GM19468 (cell line): ENCODE data around the gene EFNA1.
A peak's percentile ranks its signal among the peaks of the same experiment; 100 is the strongest.

Experiments used
- ATAC-seq: cut with Tn5 transposase; IDR thresholded peaks from one replicate; pipeline ENCODE4 v1.9.1; 2021; ENCODE audit warnings: mild to moderate bottlenecking, moderate library complexity, moderate number of reproducible peaks; ENCODE audit not compliant: unreplicated experiment; ENCODE audit errors: extremely low read depth

Gene EFNA1, protein sequence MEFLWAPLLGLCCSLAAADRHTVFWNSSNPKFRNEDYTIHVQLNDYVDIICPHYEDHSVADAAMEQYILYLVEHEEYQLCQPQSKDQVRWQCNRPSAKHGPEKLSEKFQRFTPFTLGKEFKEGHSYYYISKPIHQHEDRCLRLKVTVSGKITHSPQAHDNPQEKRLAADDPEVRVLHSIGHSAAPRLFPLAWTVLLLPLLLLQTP

DNA sequence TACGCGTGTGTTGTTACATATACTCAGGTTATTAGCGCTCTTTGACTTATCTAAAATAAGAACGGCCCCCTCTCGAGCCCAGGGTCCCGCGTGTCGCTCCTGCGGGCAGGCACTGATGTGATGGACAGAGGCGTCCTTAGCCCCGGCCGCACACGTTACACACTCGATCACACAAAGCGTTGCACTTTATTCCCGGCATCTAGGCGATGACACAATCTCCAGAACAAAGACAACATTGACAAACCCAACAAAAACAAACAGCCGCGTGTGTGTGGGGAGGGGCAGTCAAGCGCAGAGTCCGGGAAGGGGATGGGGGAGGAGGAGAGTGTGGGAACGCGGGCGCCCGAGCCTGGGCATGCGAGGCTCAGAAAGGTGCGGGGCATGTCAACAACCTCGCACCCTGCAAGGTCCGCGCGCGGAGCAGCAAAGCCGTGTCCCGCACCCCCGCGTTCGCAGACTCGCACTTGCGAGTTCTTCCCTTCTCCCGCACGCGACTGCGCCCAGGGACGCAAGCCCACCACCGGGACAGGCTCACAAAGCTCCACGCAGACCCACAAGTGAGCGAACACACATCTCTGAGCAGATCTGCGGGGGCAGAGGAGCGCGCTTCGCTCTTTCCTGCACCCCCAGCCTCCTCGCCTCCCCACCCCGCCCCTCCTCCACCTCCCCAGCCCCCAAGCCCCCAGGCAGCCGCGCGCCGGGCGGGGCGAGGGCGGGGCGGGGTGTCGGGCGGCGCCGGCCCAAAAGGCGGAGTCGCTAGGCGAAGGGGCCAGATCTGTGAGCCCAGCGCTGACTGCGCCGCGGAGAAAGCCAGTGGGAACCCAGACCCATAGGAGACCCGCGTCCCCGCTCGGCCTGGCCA, at the start of gene EFNA1:
TSS of gene EFNA1 (plus strand) at position 772 of the 862 bp plus-strand sequence. CDS start 102 bp downstream, outside the sequence.
- no peak for ATAC-seq

DNA sequence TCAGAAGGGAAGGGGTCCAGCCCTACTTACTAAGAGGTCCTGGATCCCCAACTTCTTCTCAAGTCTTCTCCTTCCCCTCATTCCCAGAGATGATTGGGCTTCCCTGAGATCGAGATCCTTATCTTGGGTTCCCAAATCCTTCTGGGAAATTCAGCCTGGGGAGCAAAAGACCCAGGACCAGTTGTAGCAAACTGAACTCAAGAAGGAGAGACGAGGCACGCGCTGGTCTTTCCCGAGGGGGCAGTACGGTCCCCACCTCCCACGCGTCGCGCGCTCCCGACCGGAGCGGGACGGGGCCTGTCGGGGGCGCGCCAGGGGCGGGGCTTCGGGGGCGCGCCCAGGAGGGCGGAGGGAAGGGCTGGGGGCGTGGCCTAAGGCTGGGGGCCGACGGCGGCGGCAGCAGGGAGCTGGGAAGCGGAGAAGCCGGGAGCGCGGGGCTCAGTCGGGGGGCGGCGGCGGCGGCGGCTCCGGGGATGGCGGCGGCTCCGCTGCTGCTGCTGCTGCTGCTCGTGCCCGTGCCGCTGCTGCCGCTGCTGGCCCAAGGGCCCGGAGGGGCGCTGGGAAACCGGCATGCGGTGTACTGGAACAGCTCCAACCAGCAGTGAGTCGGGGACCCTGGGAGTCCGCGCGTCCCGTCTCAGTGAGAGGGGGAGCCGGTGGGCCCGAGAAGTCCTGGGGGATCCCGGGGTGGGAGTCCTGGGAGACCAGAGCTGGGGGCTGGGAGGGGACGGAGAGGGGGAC, 49.0 kb upstream of the EFNA1 start, which contains the start of gene EFNA3:
TSS of gene EFNA3 (plus strand) at position 369 of the 741 bp plus-strand sequence. CDS start at position 474, 105 bp downstream.
- ATAC-seq, result no peak

GRCh38 chr1:155079210-155079486, 48.5 kb upstream of the EFNA1 start:
- ATAC-seq, result no peak

GRCh38 chr1:155079487-155080311, 48.0 kb upstream of the EFNA1 start:
- no peak for ATAC-seq

- ATAC-seq, result no peak
These were observed 47.1 kb upstream of the EFNA1 start for GRCh38 chr1:155080312-155081228.

GRCh38 chr1:155081472-155082300, 46.0 kb upstream of the EFNA1 start:
- ATAC-seq, result no peak

DNA sequence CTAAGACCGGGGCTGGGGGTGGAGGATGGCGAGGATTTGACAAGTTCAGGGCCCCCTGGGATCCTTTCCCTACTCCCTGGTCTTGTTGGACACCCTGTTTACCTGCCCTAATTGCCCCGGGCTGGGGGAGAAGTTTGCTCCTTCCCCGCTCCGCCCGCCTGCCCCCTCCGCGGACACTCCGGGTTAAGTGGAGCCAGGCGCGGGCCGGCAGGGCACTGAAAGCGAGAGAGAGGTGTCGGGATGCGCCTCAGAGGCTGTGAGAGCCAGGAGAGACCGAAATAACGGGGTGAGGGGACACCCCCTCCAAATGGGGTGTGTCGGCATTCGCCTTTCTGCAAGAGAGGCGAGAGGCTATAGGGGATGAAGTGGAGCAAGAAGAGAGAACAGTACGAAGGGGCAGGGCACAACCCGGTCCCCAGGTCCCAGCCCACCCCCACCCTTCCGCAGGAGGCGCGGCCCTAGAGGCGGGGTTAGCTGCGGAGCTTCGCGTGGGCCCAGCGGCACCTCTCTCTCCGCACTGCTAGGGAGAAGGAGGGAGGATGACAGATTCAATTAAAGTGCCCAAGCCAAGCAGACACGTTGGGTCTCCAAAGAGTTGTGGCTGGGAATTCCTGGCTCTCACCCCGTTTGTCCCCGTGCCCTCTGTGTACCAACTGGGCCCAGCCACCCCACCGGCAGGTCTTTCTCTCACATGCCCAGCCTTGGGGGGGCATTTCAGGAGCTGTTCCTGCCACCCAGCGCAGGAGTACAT, 45.2 kb upstream of the EFNA1 start:
- ATAC-seq, result no peak

DNA sequence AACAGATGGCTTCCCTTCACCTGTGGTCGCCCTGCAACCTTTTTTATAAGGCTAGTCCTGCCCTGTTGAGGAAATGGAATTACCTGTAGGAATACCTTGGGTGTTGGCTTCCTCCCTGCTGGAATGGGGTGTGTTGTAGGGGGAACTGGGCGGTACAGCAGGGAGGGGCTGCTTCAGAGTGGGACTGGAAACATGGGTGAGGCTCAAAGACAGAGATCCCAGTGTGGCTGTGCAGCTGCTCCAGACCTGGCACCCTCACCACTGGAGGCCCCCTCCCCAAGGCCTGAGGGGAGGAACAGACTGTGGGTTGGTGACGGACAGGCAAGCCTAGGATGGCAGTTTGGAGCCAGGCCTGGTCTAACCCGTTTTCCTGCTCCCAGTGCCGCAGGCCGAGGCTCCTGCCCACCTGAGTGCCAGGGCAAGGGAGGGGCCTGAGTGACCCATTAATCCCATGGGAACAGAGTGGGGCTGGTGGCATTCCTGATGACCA, 44.6 kb upstream of the EFNA1 start:
- no peak for ATAC-seq

GRCh38 chr1:155083865-155084721, 43.6 kb upstream of the EFNA1 start:
- ATAC-seq, result no peak

DNA sequence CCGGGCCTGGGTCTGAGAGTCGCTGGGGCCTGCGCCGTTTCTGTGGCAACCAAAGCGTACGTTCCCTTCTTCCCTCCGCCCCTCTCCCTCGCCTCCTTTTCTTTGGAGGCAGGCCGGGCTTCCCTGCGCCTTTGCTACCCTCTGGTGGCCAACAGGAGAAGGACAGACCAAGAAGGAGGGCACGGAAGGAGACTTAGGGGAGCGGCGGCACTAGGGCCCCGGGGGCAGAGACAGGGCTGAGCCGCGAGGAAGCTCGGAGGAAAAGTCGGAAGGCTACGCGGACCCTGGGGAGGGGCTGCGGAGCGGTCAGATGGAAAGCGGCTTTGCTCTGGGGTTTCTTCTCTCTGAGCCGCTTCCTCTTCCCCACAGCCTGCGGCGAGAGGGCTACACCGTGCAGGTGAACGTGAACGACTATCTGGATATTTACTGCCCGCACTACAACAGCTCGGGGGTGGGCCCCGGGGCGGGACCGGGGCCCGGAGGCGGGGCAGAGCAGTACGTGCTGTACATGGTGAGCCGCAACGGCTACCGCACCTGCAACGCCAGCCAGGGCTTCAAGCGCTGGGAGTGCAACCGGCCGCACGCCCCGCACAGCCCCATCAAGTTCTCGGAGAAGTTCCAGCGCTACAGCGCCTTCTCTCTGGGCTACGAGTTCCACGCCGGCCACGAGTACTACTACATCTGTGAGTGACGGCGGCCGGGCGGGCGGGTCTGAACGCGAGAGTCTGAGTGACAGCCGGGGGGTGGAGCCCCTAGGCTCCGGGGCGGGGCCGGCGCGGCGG, 42.8 kb upstream of the EFNA1 start:
- peak; percentile 65 for ATAC-seq

DNA sequence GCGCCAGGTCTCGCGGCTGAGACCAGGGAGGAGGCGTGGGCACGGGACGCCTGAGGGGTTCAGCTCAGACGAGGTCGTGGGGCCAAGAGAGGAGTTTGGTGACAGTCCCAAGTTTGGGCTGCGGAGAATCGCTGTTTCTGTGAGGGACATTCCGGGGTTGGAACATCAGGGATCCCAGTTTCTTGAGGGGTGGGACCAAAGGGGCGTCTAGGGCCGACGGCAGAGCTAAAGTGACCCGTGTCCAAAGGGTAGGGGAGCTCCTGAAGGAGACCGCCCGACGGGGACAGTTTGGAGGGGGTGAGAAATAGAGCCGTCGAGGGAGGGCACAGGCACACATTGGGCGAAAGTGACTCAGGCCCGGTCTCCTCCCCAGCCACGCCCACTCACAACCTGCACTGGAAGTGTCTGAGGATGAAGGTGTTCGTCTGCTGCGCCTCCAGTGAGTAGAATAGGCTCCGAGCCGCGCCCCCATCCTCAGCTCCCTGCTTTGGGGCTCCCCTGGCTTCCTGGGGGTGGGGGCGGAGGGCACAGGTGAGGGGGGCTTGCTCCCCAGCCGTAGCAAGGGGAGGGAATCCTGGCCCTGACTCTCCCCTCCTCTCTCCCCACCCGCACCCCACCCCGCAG, 42.1 kb upstream of the EFNA1 start:
- no peak for ATAC-seq

GRCh38 chr1:155086128-155086741, 41.4 kb upstream of the EFNA1 start:
- no peak for ATAC-seq

DNA sequence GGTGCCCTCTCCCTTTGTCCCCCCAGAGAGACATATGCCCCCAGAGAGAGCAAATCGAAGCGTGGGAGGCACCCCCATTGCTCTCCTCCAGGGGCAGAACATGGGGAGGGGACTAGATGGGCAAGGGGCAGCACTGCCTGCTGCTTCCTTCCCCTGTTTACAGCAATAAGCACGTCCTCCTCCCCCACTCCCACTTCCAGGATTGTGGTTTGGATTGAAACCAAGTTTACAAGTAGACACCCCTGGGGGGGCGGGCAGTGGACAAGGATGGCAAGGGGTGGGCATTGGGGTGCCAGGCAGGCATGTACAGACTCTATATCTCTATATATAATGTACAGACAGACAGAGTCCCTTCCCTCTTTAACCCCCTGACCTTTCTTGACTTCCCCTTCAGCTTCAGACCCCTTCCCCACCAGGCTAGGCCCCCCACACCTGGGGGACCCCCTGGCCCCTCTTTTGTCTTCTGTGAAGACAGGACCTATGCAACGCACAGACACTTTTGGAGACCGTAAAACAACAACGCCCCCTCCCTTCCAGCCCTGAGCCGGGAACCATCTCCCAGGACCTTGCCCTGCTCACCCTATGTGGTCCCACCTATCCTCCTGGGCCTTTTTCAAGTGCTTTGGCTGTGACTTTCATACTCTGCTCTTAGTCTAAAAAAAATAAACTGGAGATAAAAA, 40.7 kb upstream of the EFNA1 start:
- ATAC-seq, result no peak
